DMS53 treated with DMSO at 0.1 percent for 48 hours (cell line): ENCODE data around the gene ASCC2.
"Not testable (repeated sequence)": the region's sequence is repeated elsewhere in the genome, so short reads cannot be mapped to it uniquely, and the experiment has no call there.

ENCODE experiments used
- DNase-seq: peaks from one replicate; lab custom pipeline; 2025; ENCODE audit not compliant: unreplicated experiment; lab: John Stamatoyannopoulos, UW

Gene ASCC2, protein sequence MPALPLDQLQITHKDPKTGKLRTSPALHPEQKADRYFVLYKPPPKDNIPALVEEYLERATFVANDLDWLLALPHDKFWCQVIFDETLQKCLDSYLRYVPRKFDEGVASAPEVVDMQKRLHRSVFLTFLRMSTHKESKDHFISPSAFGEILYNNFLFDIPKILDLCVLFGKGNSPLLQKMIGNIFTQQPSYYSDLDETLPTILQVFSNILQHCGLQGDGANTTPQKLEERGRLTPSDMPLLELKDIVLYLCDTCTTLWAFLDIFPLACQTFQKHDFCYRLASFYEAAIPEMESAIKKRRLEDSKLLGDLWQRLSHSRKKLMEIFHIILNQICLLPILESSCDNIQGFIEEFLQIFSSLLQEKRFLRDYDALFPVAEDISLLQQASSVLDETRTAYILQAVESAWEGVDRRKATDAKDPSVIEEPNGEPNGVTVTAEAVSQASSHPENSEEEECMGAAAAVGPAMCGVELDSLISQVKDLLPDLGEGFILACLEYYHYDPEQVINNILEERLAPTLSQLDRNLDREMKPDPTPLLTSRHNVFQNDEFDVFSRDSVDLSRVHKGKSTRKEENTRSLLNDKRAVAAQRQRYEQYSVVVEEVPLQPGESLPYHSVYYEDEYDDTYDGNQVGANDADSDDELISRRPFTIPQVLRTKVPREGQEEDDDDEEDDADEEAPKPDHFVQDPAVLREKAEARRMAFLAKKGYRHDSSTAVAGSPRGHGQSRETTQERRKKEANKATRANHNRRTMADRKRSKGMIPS

DNA sequence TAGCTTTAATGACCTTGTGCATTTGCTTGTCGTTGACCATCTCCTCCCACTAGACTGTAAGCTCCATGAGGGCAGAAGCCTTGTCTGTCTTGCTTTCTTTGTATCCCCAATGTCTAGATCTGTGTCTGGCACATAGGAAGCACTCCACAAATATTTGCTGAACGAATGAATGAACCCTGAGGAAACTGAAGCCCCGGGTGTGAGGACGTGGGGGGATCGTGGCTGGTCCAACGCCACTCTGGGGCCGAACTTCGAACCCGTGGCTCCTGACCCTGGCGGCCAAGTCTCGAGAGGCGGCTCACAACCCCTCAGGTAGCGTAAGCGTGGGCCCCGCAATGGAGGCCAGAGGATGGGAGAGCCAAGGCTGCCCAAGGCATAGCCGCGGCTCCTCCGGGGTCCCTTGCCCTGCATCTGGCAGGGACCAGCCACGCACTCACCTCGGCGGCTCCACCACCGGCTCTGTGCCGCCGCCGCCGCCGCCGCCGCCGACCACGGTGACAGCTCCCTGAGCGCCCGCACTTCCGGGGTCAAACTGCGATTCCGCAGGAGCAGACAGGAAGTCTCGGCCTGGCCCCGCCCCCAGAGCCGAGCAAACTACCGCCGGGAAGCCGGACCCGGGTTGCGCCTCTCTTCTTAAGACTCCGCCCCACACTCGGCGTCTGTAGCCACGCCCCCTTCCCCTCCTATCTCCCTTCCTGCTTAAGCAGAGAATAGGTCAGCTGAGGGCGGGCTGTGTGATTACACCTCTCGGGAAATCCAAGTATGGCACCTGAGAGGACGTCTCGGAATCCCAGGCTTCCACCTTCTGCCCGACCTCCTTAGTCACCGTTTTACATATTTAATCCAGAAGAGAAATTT is at the start of gene ASCC2:
Gene ASCC2 (minus strand): TSS at position 534 of the 858 bp plus-strand sequence. CDS start 5,949 bp downstream, outside the sequence.
- peak; percentile 72 for DNase-seq

DNA sequence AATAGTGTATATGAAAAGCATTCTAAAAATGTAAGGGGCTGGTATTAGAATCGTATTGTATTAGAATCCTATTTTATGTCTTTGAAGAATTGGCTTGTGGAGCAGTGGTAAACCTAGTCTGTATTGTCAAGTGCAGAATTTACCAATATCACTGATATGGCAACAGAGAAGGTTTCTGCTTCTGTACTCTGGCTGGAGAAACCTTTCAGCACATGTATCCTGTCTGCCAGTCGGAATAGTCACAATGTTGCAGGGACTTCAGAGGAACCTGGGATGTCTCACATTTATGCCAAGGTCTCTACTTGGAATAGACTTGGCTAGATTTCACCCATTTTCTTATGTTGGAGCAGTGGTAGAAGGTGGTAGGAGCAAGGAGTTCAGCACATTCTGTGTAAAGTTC is 49.3 kb upstream of the ASCC2 start:
- no peak for DNase-seq

DNA sequence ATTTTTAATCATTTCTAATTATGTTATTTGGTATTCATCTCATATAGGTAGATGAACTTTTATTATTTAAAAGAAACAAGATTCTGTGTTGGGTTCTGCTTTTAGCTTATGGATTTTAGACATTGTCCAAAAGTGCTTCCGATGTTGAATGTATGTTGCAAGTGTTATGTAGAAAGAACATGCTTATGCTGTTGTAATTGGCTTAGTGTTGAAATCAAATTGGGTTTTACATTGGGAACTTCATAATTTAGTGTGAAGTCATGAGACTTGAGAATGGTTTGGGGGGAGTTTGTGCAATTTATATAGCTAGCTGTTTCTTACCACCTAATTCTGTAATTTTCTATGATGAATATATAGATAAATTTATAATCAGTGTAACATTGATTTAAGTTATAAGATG is 48.5 kb upstream of the ASCC2 start:
- no peak for DNase-seq

DNA sequence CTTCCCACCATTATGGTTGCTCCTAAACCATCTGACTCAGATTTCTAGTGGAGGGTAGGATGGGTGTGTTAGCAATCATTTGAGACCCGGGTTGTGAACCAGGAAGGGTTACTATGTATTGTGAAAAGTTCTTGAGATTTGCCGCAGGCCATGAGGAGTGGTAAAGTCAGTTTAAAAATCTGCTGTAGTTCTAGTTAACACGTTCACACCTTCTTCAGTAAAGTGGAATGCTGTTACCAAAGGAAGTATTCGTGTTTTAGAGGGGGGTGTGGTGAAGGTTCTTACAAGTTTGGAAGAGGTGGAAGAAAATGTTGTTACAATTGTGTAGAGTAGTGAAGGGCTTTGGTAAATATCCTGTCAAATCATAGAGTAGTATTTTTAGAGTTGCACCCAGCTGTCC is 47.5 kb upstream of the ASCC2 start:
- DNase-seq: no peak

DNA sequence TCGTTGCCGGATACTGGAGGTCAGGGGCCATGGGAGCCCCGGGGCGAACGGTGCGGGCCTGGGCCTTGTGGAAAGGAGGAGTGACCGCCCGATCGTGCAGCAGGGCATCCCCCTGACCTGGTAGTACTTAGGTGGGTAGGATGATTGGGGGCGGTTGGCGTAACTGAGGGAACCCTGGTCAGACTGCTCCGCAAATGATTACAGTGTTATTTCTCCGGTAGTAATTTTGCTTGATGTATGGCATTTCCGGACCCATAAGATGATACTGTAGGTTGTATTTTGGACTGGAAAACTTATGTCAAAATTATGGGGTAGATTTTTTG is 45.7 kb upstream of the ASCC2 start:
- DNase-seq: no peak

DNA sequence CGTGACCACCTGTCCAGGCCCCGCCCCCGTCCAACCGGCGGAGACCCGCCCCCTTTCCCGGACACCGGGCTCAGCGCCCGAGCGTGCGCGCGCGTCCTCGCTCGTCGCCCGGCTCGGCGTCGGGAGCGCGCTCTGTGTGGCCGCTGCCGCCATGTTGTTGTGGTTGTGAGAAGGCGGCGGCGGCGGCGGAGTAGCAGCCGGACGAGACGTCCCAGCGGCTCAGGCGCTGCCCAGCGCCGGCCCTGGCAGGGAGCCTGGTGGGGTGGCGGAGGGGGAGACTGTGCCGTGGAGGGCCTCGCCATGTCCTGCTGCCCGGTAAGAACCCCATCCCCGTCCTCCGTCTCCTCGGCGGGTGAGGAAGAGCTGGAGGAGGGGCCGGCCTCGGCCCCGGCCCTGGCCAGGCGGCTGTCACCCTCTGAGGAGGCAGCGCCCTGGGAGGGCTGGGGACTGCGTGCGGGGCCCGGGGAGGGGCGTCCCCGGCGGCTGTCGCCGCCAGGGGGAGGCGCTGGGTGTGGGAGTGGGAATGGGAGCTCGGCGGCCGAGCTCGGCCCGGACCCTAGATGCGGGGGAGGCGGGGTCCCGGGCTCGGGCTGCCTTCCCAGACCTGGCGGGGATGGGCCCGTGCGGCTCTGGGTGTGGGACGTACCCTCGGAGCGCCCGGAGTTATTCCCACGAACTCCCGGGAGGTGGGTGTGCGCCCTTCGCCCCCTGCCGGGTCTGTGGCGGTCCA is 45.1 kb upstream of the ASCC2 start, which contains the start of gene MTMR3:
Gene MTMR3 (plus strand): TSS at position 130 of the 730 bp plus-strand sequence. CDS start 87,886 bp downstream, outside the sequence.
- no peak for DNase-seq

DNA sequence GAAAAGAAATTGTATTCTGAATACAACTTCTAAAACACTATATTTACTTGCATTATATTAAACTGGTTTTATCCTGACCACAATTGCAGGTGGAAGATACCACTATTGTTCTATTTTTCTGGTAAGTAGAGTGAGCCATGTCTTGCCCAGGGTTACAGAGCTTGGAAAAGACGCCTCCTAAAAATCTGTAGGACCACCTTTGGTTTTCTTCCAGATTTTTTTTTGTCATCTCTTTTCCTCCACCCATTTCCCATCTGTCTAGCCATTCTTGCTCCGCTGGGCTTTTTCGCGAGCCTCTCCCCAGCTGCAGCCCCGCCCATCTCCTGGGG is 44.6 kb upstream of the ASCC2 start:
- DNase-seq: no peak

DNA sequence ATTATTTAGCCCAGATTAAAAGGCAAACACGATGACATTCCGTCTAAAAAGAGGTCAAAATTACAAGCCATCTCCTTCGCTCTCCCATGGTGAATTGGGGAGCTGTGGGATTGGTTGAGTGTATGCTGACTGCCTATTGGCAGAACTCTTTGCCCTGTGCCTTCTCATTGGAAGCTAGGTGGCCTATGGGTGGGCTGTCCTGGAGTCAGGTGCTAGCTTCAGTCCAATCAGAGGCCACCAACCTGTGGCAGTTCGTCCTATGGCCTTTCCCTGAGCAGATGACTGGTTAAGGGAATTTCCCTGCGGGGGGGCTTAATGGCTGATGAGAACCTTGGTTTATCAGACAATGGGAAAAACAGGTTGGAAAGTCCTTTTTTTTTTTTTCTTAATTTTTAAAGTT is 41.7 kb upstream of the ASCC2 start:
- DNase-seq: no peak

DNA sequence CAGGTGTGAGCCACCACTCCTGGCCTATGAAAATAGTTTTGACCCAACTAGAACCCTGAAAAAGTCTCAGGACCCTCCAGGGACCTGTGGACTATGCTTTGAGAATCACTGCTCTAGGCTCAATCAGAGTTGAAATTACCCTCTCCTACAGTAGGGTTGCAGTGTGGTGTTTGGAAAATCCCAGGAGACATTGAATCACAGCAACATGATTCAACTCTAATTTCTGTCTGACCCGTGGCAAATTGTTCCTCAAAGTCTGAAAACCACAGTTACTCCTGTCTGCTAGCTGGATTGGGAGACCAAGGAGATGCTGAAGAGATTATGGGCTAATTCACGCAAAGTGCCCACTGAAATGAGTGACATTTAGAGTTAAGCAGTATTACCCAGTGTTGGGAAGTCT is 39.5 kb upstream of the ASCC2 start:
- DNase-seq: no peak

DNA sequence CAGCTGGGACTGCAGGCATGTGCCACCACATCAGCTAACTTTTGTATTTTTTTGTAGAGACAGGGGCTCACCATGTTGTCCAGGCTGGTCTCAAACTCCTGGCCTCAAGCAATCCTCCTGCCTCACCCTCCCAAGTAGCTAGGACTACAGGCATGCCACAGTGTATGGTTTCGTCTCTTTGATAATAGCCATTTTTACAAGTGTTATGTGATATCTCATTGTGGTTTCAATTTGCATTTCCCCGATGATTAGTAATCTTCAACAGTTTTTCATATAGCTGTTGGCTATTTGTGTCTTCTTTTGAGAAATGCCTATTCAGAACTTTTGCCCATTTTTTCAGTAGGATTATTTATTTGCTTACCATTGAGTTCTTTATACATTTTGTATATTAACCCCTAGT is 35.9 kb upstream of the ASCC2 start:
- DNase-seq: no peak

DNA sequence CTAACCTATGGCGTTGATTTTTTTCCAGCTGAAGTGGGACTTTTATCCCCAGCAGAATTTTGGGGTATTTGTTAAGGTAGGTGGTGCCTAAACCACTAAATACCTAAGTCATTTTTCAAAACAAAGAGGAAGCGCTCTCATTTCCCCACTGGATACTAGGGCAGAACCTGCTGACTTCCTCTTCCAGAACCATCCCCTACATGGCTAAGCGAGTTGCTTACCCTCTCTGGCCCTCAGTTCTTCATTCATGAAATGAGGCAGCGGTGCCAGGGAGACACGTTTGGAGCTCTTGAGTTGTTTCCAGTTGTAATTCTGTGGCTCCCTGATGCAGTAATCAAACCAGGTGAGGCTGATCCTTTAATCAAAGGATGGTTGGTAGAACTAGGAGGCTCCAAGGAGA is 34.9 kb upstream of the ASCC2 start:
- no peak for DNase-seq

DNA sequence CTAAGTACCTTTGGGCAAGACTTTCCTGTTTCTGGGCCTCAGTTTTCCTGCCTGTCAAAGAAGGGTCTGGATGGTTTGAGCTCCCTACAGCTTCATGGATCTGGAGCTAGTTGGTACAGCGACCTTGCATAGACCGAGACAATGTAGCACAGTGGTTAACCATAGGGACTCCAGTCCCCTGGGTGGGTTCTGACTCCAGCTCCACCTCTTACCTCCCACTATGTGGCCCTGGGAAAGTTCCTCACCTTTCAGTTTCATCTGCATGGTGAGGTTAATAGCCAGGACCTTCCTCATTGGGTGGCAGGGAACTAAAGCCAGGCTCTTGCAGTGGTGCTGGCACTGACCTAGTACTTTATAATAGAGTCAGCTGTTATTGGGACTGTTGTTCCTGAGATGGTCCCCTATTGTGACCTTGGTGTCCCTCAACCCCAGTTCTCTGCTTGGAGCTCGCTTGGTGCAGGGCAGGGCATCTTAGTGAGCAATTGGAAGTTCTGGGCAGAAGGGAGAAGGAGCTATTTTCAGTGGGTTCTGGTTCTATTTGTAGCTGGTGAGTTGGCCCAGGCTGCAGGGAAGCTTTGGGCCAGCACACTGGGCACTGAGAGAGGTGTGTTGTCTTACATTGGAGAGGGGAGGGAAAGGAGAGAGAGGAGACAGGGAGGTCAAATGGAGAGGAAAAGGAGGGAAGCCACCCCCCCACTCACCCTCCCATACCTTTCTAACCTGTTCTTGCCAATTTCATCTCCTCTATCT is 34.2 kb upstream of the ASCC2 start:
- DNase-seq: no peak

DNA sequence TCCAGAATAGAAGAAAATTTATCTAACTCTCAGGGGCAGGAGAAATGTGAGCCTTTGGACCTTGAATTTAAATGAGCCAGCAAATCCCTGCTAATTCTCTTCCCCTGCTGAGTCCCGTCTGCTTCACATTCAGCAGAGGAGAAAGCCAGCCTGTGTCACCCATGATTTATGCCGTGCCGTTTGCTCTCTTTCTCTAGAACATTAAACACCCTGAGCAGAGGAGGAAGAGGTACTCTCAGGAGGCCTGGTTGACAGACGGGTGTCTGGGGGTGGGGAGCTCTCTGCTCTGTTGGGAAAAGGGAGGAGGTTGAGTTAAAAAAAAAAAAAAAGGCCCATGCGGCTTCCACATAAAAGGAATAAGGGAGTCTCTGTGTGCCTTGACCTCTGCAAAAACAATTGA is 33.6 kb upstream of the ASCC2 start:
- DNase-seq: no peak

DNA sequence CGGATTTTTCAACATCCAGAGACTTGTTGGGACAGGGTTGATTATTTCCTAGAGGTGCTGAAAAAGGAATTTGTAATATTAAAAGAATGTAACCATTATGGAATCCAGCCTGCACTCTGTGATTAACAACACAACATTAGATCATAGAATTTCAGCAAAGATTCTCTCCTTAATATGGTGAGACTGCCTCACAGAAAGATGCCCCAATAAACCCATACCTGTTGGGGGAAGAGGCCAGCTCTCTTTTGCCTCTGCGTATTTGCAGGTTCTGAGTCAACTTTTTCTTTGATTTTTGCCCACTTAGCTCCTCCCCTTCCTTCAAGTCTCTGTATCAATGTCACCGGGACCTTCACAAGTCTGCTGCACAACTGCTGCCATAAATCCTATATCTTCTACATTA is 32.5 kb upstream of the ASCC2 start:
- DNase-seq: no peak

DNA sequence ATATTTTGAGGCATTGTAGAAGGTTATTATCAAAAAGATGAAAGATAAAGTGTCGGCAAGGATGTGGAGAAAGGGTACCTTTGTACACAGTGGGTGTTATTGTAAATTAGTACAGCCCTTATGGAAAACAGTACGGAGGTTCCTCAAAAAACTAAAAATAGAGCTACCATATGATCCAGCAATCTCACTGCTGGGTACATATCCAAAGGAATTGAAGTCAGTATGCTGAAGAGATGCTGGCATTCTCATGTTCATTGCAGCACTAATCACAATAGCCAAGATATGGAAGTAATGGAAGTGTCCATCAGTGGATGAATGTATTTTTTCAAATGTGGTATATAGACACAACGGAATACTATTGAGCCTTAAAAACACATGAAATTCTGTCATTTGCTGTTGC is 29.8 kb upstream of the ASCC2 start:
- DNase-seq: no peak

DNA sequence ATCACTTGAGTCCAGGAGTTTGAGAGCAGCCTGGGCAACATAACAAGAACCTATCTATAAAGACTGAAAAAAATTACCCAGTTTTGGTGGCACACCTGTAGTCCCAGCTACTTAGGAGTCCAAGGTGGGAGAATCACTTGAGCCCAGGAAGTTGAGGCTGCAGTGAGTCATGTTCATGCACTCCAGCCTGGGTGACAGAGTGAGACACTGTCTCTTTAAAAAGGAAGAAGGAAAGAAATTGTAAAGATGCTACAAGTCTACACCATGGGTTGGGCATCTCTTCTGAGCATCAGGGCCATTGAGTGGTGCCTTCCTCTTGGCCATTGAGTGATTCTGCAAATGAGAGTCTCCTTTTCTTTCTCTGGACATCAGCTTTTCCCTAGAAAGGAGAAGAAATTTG is 29.2 kb upstream of the ASCC2 start:
- no peak for DNase-seq

DNA sequence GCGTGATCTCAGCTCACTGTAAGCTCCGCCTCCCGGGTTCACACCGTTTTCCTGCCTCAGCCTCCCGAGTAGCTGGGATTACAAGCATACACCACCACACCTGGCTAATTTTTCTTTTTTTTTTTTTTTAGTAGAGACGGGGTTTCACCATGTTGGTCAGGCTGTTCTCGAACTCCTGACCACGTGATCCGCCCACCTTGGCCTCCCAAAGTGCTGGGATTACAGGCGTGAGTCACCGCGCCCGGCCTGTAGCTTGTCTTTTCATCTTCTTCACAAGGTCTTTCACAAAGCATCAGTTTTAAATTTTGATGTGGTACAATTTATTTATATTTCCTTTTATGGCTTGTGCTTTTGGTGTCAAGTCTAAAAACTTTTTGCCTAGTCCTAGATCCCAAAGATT is 27.5 kb upstream of the ASCC2 start:
- DNase-seq: not testable (repeated sequence)

DNA sequence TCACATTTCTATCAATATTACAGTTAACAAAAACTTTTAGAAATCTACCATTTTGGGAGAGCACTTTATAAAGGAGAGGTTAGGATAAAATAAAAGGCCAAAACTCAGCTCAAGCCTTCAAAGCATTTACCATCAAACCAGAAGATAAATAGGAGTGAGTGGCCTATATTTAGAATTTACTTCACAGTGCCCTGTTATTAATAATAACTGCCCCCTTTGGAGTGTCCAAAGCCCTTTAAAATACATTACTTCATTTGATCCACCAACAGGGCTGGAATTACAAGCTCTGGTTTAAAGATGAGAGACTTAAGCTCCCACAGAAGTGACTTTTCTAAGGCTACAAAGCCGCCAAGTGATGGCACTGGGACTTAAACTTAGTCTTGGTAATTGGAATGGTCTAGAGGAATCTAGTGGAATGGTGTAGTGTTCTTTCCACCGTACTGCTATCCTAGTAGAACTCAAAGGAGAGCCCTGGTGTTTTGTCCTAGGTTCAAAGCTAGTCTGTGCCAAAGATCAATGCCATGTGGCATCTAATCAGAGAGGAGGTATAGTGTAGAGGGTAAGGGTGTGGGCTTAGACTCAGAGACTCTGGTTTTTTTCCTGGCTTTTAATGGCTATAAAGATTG is 23.7 kb upstream of the ASCC2 start:
- no peak for DNase-seq

DNA sequence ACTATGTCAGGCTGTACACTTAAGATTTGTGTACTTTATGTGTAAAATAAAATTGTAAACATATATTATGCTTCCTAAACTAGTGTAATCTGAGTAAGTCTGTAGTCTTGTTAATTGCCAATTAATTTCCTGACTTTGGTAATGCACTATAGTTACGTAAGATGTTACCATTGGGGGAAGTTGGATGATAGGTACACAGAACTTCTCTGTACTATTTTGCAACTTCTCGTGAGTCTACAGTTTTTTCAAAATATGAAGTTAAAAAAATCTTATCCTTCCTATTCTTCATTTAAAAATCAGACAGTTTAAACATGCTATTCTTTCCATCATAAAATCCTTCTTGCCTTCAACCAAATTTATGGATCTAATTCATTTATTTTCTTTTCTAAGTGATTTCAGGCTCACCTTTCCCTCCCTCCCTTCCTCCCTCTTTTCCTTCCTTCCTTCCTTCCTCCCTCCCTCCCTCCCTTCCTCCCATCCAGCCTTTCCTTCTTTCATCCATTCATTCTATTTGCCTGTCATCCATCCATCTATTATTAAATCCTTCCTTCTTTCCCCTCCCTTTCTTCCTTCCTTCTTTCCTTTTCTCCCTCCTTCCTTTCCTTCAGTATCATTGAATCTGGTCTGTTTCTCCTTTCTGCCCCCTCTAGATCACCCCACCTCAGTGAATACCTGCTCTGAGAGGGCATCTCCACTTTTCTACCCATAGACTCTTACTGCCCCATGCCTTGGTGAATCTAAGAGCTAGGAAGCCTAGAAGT is 22.1 kb upstream of the ASCC2 start:
- no peak for DNase-seq
